T-helper 22 cell (primary cell): ENCODE measurements around the gene KCNE1.

Source experiments
- DNase-seq: peaks from one replicate; pipeline ENCODE4 v3.0.0-alpha.2; 2020; ENCODE audit warnings: low read depth

Gene KCNE1

GRCh38 chr21:34535886-34536285, 23.9 kb upstream of the KCNE1 start:
- DNase-seq: no peak

GRCh38 chr21:34534522-34534921, 22.5 kb upstream of the KCNE1 start:
- no peak for DNase-seq

GRCh38 chr21:34533938-34534337, 21.9 kb upstream of the KCNE1 start:
- no peak for DNase-seq

GRCh38 chr21:34531399-34531798, 19.4 kb upstream of the KCNE1 start:
- no peak for DNase-seq

- no peak for DNase-seq
Observed at GRCh38 chr21:34530261-34530660, 18.3 kb upstream of the KCNE1 start.

- DNase-seq: no peak
Observed at GRCh38 chr21:34528131-34528561, 16.1 kb upstream of the KCNE1 start.

GRCh38 chr21:34526618-34527290, 14.7 kb upstream of the KCNE1 start:
- no peak for DNase-seq

- no peak for DNase-seq
Observed at GRCh38 chr21:34526241-34526617, 14.2 kb upstream of the KCNE1 start.

- no peak for DNase-seq
Observed at GRCh38 chr21:34524646-34525601, 12.9 kb upstream of the KCNE1 start.

GRCh38 chr21:34523019-34523555, 11.1 kb upstream of the KCNE1 start:
- no peak for DNase-seq

GRCh38 chr21:34522284-34522683, 10.3 kb upstream of the KCNE1 start:
- DNase-seq: no peak

GRCh38 chr21:34521561-34521960, 9.6 kb upstream of the KCNE1 start:
- no peak for DNase-seq

- no peak for DNase-seq
Observed at GRCh38 chr21:34520764-34521508, 8.9 kb upstream of the KCNE1 start.

- no peak for DNase-seq
Observed at GRCh38 chr21:34520281-34520680, 8.3 kb upstream of the KCNE1 start.

- DNase-seq: no peak
Observed at GRCh38 chr21:34519694-34520093, 7.7 kb upstream of the KCNE1 start.

GRCh38 chr21:34519016-34519415, 7.0 kb upstream of the KCNE1 start:
- DNase-seq: no peak

GRCh38 chr21:34518301-34518700, 6.3 kb upstream of the KCNE1 start:
- DNase-seq: no peak

- no peak for DNase-seq
Observed at GRCh38 chr21:34517491-34518245, 5.7 kb upstream of the KCNE1 start.

- no peak for DNase-seq
Observed at GRCh38 chr21:34517039-34517438, 5.0 kb upstream of the KCNE1 start.

- no peak for DNase-seq
Observed at GRCh38 chr21:34514576-34515115, 2.6 kb upstream of the KCNE1 start.

- DNase-seq: no peak
Observed at GRCh38 chr21:34513129-34513675, 1.2 kb upstream of the KCNE1 start.
